Forelimb muscle (tissue), 1 donor: ENCODE data around the gene CNOT6L. TPM values are rescaled to one million over a fixed set of nuclear protein-coding genes. Genes with fewer than 3 reads are reported as not detected.

Experiments
- DNase-seq: peaks from one replicate; pipeline ENCODE4 v3.0.0-alpha.2; 2013; ENCODE audit warnings: low read depth
- polyA plus RNA-seq: library from polyadenylated mRNA; unstranded; fragments of 120-200 nt; gene quantifications from one replicate; pipeline ENCODE4 v1.2.1, GENCODE V29; 2013; ENCODE audit not compliant: insufficient read length

The CNOT6L gene
- polyA plus RNA-seq, 1 donor = 32.3 TPM

- DNase-seq = no peak
Measured at GRCh38 chr4:77713884-77714283, 105.3 kb downstream of the CNOT6L start.

DNA sequence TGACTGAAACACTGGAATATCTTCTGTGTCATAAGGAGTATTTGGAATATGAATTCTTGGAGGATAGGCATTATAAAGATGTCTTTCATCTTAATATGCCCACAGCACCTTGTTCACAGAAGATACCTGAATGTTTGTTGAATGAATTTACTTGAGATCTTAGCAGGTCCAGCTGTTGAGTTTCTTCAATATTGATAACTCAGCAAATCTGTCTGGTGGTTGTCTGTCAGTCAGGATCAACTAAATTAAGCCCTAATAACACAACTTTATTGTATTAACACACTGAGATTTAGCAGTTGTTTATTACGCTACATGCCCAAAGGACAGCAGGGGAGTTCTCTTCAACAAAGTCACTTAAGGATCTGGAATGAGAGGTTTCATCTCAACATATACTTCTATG lies 106.5 kb downstream of the CNOT6L start:
- no peak for DNase-seq

- no peak for DNase-seq
Measured at GRCh38 chr4:77711469-77711868, 107.7 kb downstream of the CNOT6L start.

- DNase-seq = no peak
Measured at GRCh38 chr4:77710684-77711083, 108.5 kb downstream of the CNOT6L start.

DNA sequence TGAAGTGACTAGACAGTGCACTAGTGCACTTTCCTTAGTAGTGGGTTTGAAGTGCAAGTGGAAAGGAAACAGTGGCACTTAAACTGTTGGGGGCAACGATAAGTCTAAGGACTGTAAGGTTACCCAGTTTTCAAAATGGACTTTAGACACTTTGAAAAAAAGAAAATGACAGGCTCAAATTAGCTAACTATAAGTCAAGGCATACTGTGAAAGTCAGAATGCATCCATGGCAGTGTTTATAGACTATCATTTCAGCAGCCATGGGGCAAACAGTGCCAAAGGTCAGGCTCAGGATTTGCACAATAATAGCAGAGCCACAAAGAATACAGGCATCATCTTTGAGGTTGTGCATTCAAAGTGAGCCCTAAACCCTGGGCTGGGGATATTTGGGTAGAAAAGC lies 109.1 kb downstream of the CNOT6L start:
- no peak for DNase-seq

GRCh38 chr4:77706717-77707116 lies 112.5 kb downstream of the CNOT6L start:
- DNase-seq = no peak

- DNase-seq = peak; percentile 39
Measured at GRCh38 chr4:77703666-77704065, 115.5 kb downstream of the CNOT6L start.

DNA sequence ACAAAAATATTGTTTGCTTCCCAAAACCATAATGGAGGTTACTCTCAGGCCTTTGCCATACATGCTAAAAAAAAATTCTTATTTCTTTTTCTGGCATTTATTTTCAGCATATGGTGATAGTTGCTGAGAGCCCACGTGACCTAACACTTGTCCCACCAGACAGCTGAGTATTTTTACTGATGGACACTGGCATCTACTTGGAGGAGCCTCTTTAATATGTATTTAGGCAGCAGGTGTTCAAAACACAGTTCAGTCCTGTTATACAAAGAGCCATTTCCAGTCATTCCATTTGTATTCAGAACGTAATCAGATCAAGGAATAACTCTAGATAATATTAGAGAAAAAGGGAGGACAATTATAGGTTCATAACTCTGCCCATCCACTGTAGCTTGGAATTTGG lies 118.0 kb downstream of the CNOT6L start:
- no peak for DNase-seq

DNA sequence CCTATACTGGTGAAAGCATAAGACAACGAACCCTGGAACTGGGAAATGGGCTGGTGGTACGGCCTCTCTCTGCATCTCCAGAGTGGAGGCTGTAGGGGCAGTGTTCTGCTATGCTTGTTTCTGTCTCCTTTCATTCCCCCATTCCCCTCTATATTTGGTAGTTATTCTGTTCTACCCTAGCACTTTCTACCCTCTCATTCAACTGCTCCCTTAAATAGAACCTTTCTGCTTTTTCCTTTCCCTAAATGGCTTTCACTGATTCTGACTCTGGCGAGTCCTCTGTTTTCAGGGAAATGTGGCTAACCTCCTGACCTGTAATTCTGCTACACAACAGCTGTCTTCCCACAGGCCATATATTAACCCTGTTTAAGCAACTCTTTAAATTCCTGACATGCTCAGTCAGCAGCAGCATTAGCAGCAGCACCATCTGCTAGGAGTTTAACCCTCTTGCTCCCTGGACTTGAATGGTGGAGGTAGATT lies 119.4 kb downstream of the CNOT6L start:
- peak; percentile 62 for DNase-seq

DNA sequence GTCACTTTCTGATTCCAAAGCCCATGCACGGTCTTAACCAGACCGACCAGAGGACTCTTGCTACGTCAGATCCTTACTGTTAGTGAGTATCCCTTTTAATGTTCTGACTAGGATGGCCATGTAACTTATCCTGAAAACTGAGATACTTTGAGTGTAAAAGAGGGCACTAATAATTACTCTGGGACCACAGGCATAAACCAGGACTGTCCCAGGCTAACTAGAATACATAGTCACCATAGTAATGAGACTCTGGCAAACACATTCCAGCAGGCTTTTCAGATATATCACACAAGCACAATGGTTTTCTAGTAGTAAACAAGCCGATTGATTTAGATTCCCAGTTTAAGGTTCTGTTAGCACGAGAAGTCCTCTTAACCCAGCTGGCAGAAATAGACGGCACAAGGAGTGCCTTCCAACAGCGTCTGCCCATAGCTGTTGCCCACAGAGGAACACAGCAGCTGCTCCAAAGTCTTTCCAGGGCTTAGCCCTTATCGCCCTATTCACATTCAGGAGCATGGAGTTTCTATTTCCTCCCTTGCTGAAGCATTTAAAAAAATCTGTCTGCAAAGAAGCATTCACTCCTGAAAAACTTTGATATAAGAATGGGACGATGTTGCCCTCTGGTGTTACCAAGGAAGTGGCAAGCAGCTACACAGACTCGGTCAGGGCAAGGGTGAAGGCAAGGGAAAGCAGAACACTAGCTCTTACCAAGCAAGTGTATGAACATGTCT lies 121.1 kb downstream of the CNOT6L start:
- peak; percentile 22 for DNase-seq

DNA sequence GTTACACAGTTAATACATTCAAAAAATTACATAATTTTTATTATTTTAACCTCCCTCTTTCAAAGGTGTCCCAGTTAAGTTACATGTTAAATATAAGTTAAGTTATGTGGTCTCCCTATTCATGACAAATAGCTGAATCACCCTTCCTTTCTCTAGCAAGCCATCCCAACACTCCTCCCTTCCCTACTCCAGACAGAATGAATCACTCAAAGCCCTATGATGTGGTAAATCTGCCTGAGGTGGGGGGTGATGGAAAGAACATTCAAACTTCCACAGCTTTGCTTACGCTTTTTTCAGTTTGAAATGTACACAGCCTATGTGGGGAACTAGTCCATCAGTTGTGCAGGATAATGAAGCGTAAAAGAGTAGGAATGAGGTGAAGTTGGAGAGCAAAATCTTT lies 123.4 kb downstream of the CNOT6L start:
- DNase-seq = no peak

DNA sequence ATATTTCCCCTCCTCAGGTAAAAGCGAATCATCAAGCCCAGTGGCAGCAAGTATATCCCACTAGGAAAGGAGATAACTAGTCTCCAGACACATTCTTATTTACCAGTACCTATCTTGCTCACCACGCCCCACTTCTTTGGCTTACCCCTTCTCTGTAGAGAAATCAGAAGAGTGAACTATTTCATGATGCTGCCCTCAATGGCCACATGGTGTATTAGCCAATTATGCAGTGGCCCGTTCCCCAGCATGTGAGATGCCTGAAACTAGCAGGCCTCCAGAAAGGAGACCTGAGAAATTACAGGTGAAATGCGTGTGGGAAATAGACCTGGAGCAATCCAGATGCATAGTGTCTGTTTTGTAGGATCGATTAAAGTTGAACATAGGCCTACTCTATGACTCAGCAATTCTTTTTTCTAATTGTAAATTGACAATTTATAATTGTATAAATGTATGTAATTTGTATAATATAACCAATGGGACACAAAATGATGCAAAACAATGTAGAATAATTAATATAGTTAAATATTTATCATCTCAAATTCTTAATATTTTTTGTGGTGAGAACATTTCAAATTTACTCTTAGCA lies 126.2 kb downstream of the CNOT6L start:
- DNase-seq = no peak

GRCh38 chr4:77681792-77682191 lies 137.4 kb downstream of the CNOT6L start:
- no peak for DNase-seq

DNA sequence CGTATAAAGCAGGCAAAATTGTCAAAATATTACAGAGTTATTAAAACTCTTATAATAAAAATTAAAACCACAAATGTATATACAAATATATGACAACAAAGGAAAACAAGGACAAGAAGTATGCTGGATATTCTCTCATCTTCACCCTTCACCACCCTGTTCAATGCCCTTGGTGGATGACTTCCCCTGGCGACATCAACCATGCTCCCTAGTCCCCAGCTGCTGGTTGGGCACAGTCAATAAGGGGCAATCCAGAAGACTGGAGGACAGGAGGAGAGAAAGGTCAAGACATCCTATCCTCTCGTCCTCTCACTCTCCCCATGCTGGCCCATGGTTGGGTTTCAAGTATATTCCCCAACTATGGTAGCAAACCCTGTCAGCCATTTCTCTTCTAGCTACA lies 142.3 kb downstream of the CNOT6L start:
- no peak for DNase-seq

GRCh38 chr4:77671051-77671450 lies 148.1 kb downstream of the CNOT6L start:
- no peak for DNase-seq

DNA sequence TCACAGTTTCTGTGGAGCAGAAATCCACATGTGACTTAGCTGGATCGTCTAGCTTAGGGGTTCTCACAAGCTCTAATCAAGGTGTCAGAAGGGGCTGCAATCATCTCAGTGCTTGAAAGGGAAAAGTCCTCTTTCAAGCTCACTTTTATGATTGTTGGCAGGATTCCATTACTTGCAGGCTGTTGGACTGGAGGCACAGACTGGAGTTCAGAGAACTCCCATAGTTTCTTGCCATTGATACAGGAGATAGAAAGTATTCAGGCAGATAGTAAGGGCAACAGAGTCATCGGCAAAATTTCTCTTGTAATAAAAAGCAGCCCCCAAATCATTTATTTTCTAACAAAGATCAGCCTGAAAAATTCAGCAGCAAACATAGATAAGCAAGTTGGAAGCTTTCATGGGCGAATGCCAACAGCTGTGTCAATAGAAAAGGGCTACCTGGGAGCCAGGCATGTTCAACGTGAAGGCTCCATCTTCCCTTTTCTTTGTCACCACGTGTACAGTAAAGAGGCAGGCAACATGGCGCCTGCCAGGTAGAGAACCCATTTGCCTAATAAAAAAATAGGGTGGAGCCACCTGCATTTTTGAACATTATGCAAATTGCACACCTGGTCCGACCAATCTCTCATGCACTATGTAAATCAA lies 149.1 kb downstream of the CNOT6L start:
- no peak for DNase-seq

DNA sequence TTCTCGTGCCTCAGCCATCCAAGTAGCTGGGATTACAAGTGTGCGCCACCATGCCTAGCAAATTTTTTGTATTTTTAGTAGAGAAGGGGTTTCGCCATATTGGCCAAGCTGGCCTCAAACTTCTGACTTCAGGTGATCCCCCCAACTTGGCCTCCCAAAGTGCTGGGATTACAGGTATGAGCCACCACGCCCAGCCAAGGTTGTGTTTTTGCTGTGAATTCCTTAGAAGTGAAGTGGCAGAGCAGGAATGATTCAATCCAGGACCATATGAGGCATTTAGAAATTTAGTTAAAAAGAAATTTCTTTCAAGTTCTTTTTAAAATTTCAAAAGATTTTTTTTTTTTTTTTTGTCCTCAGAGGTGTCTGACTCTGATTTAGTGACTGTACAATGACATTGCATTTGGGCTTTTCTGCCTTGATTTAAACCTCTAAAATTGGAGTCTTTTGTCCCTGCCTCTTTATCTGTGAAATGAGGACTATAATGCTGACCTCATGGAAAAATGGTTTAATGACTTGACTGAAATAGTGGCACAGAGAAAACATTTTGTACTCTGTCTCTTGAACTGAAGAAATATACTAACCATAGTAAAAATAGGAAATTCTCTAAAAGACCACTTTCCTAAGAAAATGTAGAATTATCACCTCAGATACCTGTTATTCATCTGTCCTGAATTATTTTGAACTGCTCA lies 153.6 kb downstream of the CNOT6L start:
- no peak for DNase-seq

Other genes starting within 250 kb of the CNOT6L start
- 13.2 TPM for gene CXCL13, start 213.5 kb downstream of the CNOT6L start, polyA plus RNA-seq
- gene MRPL1, start 43.5 kb upstream of the CNOT6L start, polyA plus RNA-seq = 64.3 TPM
- gene FRAS1, start 238.0 kb upstream of the CNOT6L start, polyA plus RNA-seq = 5.0 TPM